Fibroblast of lung (primary cell): ENCODE results near the gene LATS2. TPM values are rescaled to one million over a fixed set of nuclear protein-coding genes. Genes with fewer than 3 reads are reported as not detected.

ENCODE experiments used
- DNase-seq, 2 donors: peaks; one replicate each; pipeline versions ENCODE4 v3.0.0 to v3.0.0-alpha.2; 2010; ENCODE audit warnings: low read depth in 2 of 2
- H2AFZ ChIP-seq: 2 replicates; pipeline ENCODE4 v1.5.1; 2012; ENCODE audit warnings: low read length, control low read depth, inconsistent platforms
- H3K27ac ChIP-seq: 2 replicates; pipeline ENCODE4 v1.5.1; 2011; ENCODE audit warnings: low read length, control low read depth; ENCODE audit not compliant: insufficient read depth
- H3K27me3 ChIP-seq: 2 replicates; pipeline ENCODE4 v1.5.1; 2011; ENCODE audit warnings: mild to moderate bottlenecking, low read length; ENCODE audit not compliant: control insufficient read depth, insufficient read depth
- H3K36me3 ChIP-seq: 2 replicates; pipeline ENCODE4 v1.5.1; 2011; ENCODE audit warnings: low read length; ENCODE audit not compliant: control insufficient read depth, insufficient read depth
- H3K4me1 ChIP-seq: 2 replicates; pipeline ENCODE4 v1.5.1; 2011; ENCODE audit warnings: low read length; ENCODE audit not compliant: control insufficient read depth, insufficient read depth; ENCODE audit errors: extremely low read depth
- H3K4me2 ChIP-seq: 2 replicates; pipeline ENCODE4 v1.5.1; 2011; ENCODE audit warnings: low read length, control low read depth; ENCODE audit not compliant: insufficient read depth; ENCODE audit errors: extremely low read depth
- H3K4me3 ChIP-seq, 4 experiments: fragments of 200-600 bp in 1 of 4; sonication (generic) in 1 of 4; replicated peaks in 1 of 4; 2 replicates each; pipeline ENCODE4 v1.5.1; 2011 to 2016; ENCODE audit warnings: low read length in 4 of 4, low read depth in 3 of 4, mild to moderate bottlenecking in 3 of 4, control low read depth in 2 of 4, inconsistent platforms in 1 of 4, mixed read lengths in 1 of 4; ENCODE audit not compliant: insufficient read depth in 1 of 4; ENCODE audit errors: control extremely low read depth in 1 of 4
- H3K79me2 ChIP-seq: 2 replicates; pipeline ENCODE4 v1.5.1; 2012; ENCODE audit warnings: mild to moderate bottlenecking, low read length, inconsistent platforms; ENCODE audit not compliant: control insufficient read depth, insufficient read depth
- H3K9ac ChIP-seq: 2 replicates; pipeline ENCODE4 v1.5.1; 2011; ENCODE audit warnings: mild to moderate bottlenecking, low read length, control low read depth; ENCODE audit not compliant: insufficient read depth
- H3K9me3 ChIP-seq: 2 replicates; pipeline ENCODE4 v1.5.1; 2012; ENCODE audit warnings: low read depth, low read length; ENCODE audit not compliant: control insufficient read depth, insufficient read depth
- H4K20me1 ChIP-seq: 2 replicates; pipeline ENCODE4 v1.5.1; 2011; ENCODE audit warnings: low read length; ENCODE audit not compliant: control insufficient read depth, insufficient read depth; ENCODE audit errors: extremely low read depth
- EZH2 ChIP-seq: IDR thresholded peaks from 2 replicates; pipeline ENCODE4 v1.5.1; 2012; ENCODE audit warnings: low read length, control low read depth, mild to moderate bottlenecking; ENCODE audit errors: missing control alignments
- polyA plus RNA-seq, 2 donors: library from polyadenylated mRNA; depleted of rRNA in 1 of 2; stranded (reverse) in 1 of 2; unstranded in 1 of 2; fragments of >200 nt; gene quantifications; 2 replicates each; pipeline ENCODE4 v1.2.1, GENCODE V29; 2011 to 2012; ENCODE audit warnings: missing spikeins in 1 of 2
- total RNA-seq: library from RNA; depleted of rRNA; stranded (reverse); fragments of >200 nt; gene quantifications from 2 replicates; pipeline ENCODE4 v1.2.1, GENCODE V29; 2014
- TF ChIP-seq, protein P1 (sequence below), 2 donors: IDR thresholded peaks in 1 of 2; conservative IDR thresholded peaks in 1 of 2; 1 replicate in 1 of 2; 2 replicates in 1 of 2; pipeline ENCODE4 v1.5.1; 2011 to 2012; ENCODE audit warnings: low read length in 2 of 2, control low read depth in 1 of 2, inconsistent platforms in 1 of 2, low read depth in 1 of 2, mild to moderate bottlenecking in 1 of 2

LATS2 gene
- total and polyA plus RNA-seq, 2 donors (not counting 1 experiment from before 2014, with no cell fraction given) = 16.2 to 32.0 TPM

GRCh38 chr13:21040120-21040826 lies 21.1 kb downstream of the LATS2 start:
- Histone ChIP-seq H3K9me3 (no peaks in the 10 kb centered on the region), H3K27ac (no peak overlapping the region), H3K79me2 (peaks cover 95% of the 10 kb centered on the region), H2AFZ (no peak overlapping the region), H3K36me3 (peaks cover 20% of the 10 kb centered on the region), H3K4me1 (peaks cover 13% of the 10 kb centered on the region), H3K9ac (no peak overlapping the region), H3K4me2 (no peak overlapping the region), H4K20me1 (peaks cover 5% of the 10 kb centered on the region), H3K4me3 (no peak overlapping the region), H3K27me3 (no peaks in the 10 kb centered on the region)
- TF ChIP-seq EZH2 = no peak
- DNase-seq = no peak

- Histone ChIP-seq H3K4me3 (no peak overlapping the region), H3K79me2 (peaks cover 95% of the 10 kb centered on the region), H3K27ac (no peak overlapping the region), H4K20me1 (peaks cover 5% of the 10 kb centered on the region), H3K4me1 (peaks cover 13% of the 10 kb centered on the region), H3K4me2 (no peak overlapping the region), H3K9ac (no peak overlapping the region), H3K9me3 (no peaks in the 10 kb centered on the region), H3K27me3 (no peaks in the 10 kb centered on the region), H3K36me3 (peaks cover 15% of the 10 kb centered on the region), H2AFZ (no peak overlapping the region)
- peak in 1 of 2 donors; percentile 14 for DNase-seq
- TF ChIP-seq, protein P1, sequence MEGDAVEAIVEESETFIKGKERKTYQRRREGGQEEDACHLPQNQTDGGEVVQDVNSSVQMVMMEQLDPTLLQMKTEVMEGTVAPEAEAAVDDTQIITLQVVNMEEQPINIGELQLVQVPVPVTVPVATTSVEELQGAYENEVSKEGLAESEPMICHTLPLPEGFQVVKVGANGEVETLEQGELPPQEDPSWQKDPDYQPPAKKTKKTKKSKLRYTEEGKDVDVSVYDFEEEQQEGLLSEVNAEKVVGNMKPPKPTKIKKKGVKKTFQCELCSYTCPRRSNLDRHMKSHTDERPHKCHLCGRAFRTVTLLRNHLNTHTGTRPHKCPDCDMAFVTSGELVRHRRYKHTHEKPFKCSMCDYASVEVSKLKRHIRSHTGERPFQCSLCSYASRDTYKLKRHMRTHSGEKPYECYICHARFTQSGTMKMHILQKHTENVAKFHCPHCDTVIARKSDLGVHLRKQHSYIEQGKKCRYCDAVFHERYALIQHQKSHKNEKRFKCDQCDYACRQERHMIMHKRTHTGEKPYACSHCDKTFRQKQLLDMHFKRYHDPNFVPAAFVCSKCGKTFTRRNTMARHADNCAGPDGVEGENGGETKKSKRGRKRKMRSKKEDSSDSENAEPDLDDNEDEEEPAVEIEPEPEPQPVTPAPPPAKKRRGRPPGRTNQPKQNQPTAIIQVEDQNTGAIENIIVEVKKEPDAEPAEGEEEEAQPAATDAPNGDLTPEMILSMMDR (conservative IDR thresholded peaks at IDR 0.05 in 1 of 2, IDR thresholded peaks at IDR 0.05 in 1 of 2; ENCODE audit: low read depth in 1 of 2, low read length in 2 of 2) = no peak
- TF ChIP-seq EZH2 = no peak
Observed at GRCh38 chr13:21039097-21039800, 22.1 kb downstream of the LATS2 start.

DNA sequence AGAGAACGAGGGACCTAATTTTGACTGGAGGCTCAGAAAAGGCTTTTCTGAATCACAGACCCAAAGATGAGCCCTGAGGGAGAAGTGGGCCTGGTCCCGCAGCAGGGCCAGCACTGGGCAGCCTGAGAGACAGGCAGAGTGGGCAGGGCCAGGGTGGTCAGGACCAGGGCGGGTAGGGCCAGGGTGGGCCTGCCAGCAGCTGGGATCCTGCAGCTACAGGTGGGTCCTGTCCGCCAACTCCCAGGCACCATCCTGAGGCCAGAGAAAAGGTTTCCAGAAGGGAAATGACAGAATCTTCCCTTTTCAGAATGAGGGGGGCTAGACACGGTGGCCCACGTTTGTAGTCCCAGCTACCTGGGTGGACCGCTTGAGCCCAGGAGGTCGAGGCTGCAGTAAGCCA lies 23.7 kb downstream of the LATS2 start:
- Histone ChIP-seq H3K27me3 (no peaks in the 10 kb centered on the region), H3K9me3 (no peaks in the 10 kb centered on the region), H4K20me1 (peaks cover 6% of the 10 kb centered on the region), H3K4me3 (no peak overlapping the region), H3K9ac (no peak overlapping the region), H3K4me1 (peaks cover 18% of the 10 kb centered on the region), H2AFZ (no peak overlapping the region), H3K36me3 (peaks cover 15% of the 10 kb centered on the region), H3K27ac (no peak overlapping the region), H3K4me2 (no peak overlapping the region), H3K79me2 (peaks cover 97% of the 10 kb centered on the region)
- no peak for TF ChIP-seq EZH2
- TF ChIP-seq, protein P1 (conservative IDR thresholded peaks at IDR 0.05 in 1 of 2, IDR thresholded peaks at IDR 0.05 in 1 of 2; ENCODE audit: low read depth in 1 of 2, low read length in 2 of 2) = no peak
- DNase-seq = no peak
